GM19463 (cell line): Measurements from ENCODE around the gene ZSCAN29.

Experiments used
- ATAC-seq: cut with Tn5 transposase; IDR thresholded peaks from one replicate; pipeline ENCODE4 v1.9.1; 2021; ENCODE audit warnings: mild to moderate bottlenecking, moderate library complexity; ENCODE audit not compliant: unreplicated experiment

The ZSCAN29 gene

GRCh38 chr15:43352693-43353382, 18.0 kb downstream of the ZSCAN29 start:
- ATAC-seq = no peak

- ATAC-seq = no peak
Measured at GRCh38 chr15:43347114-43347513, 23.7 kb downstream of the ZSCAN29 start.

GRCh38 chr15:43346305-43346704, 24.5 kb downstream of the ZSCAN29 start:
- no peak for ATAC-seq

GRCh38 chr15:43330780-43331087, 40.1 kb downstream of the ZSCAN29 start:
- peak; percentile 25 for ATAC-seq

GRCh38 chr15:43329960-43330779, 40.7 kb downstream of the ZSCAN29 start, which contains the start of gene LCMT2:
Gene LCMT2 (minus strand): TSS chr15:43330573. CDS start chr15:43330489, 84 bp downstream.
- peak; percentile 91 for ATAC-seq

- ATAC-seq = no peak
Measured at GRCh38 chr15:43329217-43329959, 41.5 kb downstream of the ZSCAN29 start.

GRCh38 chr15:43325039-43325684, 45.7 kb downstream of the ZSCAN29 start:
- no peak for ATAC-seq

- ATAC-seq = no peak
Measured at GRCh38 chr15:43318990-43319771, 51.7 kb downstream of the ZSCAN29 start.

- ATAC-seq = no peak
Measured at GRCh38 chr15:43317566-43318184, 53.2 kb downstream of the ZSCAN29 start.

GRCh38 chr15:43316971-43317346, 53.9 kb downstream of the ZSCAN29 start:
- ATAC-seq = no peak

- ATAC-seq = no peak
Measured at GRCh38 chr15:43316016-43316970, 54.5 kb downstream of the ZSCAN29 start.

- no peak for ATAC-seq
Measured at GRCh38 chr15:43314171-43314570, 56.7 kb downstream of the ZSCAN29 start.

- ATAC-seq = no peak
Measured at GRCh38 chr15:43312378-43312777, 58.5 kb downstream of the ZSCAN29 start.
